ENCODE data around the gene FKBP10.
"Not testable (repeated sequence)": the region's sequence is repeated elsewhere in the genome, so short reads cannot be mapped to it uniquely, and the experiment has no call there.

Gene FKBP10

DNA sequence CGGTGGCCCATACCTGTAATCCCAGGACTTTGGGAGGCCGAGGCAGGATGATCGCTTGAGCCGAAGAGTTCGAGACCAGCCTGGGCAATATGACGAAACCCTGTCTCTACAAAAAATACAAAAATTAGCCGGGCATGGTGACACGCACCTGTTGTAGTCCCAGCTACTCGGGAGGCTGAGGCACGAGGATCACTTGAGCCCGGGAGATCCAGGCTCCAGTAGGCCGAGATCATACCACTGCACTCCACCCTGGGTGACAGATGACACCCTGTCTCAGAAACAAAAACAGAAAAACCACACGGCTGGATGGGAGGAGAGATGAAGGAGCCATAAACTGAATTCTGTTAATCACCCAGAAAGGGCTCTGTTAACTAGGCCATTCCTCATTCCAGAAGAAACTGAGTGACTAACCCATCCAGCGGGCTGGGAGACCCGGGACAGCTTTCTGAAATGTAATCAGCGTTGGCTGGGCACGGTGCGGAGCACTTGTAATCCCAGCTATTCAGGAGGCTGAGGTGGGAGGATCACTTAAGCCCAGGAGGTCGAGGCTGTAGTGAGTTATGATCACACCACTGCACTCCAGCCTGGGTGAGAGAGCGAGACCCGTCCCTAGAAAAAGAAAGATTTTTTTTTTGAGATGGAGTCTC is 23.9 kb downstream of the FKBP10 start:
- in situ Hi-C loops (cut with MboI; ENCODE audit: low sequenced_read_pairs) = no loop called here

DNA sequence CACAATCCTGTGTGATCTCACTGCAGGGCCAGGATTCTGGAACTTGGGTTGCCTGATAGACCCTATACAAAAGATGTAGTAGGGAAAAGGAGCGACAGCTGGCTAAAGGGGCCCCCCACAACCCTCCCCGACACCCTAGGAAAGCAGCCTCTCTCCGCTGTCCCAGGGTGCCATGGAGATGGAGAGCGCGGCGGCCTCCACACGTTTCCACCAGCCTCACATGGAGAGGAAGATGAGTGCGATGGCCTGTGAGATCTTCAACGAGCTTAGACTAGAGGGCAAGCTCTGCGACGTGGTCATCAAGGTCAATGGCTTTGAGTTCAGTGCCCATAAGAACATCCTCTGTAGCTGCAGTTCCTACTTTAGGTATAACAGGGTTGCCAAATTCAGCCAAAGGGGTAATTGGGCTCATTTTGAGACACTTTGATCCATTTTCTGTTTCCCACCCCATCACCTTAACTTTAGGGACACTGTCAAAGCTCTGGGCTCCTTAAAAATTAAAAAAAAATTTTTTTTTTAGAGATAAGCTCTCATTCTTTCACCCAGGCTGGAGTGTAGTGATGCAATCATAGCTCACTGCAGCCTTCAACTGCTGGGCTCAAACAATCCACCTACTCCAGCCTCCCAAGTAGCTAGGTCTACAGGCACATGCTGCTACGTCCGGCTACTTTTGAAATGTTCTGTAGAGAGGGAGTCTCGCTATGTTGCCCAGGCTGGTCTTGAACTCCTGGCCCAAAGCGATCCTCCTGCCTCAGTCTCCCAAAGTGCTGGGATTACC is 25.1 kb downstream of the FKBP10 start, which contains the start of gene KLHL10:
KLHL10 (plus strand) TSS at position 65 of the 778 bp plus-strand sequence; CDS start at position 173, 108 bp downstream.
- in situ Hi-C loops (cut with MboI; ENCODE audit: low sequenced_read_pairs) = no loop called here

DNA sequence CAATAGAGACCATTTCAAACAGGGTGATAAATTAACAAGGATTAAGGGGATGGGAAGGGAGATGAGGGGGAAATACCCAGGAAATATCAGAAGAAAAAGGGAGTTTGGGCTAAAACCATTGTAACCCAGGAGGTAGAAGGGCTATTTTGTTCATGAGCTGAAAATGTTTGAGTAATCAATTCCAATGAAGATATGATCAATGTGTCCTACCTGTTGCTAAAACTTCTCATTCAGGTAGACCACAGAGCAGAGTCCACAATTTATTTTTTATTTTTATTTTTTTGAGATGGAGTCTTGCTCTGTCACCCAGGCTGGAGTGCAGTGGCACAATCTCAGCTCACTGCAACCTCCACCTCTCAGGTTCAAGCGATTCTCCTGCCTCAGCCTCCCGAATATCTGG is 26.6 kb downstream of the FKBP10 start:
- in situ Hi-C loops (cut with MboI; ENCODE audit: low sequenced_read_pairs) = not testable (repeated sequence)

DNA sequence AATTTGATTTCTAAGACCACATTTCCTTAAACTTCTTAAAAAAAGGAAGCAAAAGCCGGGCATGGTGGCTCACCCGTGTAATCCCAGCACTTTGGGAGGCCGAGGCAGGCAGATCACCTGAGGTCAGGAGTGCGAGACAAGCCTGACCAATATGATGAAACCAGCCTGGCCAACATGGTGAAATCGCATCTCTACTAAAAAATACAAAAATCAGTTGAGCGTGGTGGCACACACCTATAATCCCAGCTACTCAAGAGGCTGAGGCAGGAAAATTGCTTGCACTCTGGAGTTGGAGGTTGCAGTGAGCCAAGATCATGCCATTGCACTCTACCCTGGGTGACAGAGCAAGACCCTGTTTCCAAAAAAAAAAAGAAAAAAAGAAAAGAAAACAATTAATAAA is 28.0 kb downstream of the FKBP10 start:
- in situ Hi-C loops (cut with MboI; ENCODE audit: low sequenced_read_pairs) = not testable (repeated sequence)

DNA sequence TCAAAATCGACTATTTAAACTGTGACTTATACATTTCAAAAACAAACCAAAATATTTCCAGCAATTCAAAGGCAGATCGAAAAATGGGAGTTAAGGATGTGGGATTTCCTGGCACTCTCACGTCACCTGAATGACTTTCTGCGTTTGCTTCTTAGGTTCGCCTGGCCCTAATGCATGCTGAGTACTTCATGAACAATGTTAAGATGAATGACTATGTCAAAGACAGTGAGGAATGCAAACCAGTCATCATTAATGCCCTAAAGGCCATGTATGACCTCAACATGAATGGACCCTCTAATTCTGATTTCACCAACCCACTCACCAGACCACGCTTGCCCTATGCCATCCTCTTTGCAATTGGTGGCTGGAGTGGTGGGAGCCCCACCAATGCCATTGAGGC is 32.2 kb downstream of the FKBP10 start:
- in situ Hi-C loops (cut with MboI; ENCODE audit: low sequenced_read_pairs) = no loop called here

DNA sequence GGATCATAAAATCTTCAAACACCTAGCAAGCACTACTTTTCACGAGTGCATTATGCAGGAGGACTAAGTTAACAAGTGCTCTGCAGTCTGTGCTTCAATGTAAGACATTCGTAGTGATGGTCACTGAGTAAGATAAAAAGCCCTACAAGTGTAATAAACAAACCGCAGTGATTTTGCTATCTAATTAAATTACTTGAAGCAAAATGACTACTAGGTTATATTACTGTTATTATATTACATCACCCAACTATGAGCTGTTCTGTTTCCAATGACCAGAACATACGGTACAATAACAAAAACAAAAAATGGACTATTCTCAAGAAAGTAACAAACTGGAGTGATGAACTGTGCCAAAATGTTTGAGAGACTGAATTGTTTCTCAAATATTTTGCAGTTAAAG is 36.0 kb downstream of the FKBP10 start:
- in situ Hi-C loops (cut with MboI; ENCODE audit: low sequenced_read_pairs) = no loop called here

DNA sequence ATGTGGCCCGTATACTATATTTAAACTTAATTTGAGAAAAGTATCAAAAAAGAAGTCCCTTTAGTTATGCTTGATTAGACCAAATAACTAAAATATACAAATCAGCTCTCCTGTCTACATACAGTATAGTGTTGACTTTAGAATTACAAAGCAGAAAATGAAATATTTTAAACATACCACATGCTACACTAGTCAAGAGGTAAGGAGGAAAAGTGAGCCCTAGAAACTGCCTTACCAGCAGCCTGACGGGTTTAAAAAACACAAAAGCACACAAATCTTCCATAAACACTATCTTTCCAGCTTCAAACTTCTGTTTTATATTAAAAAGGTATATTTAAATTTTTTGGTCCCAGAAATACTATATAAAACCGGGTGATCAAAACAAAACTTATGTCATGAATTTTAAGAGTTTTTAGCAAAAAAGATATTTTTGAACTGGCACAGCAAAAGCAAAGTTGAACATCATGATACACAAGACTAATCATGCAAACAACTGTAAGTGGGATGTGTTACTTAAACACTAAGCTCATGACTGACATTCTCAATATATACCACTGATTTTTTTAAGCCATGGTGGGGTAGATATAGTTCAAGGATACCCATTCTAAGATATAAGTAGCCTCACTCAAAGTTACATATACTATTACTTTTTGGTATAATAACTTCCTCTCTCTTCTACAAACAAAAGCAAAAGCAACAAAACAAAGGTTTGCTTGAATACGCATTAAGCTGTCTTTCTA is 36.6 kb downstream of the FKBP10 start:
- in situ Hi-C loops (cut with MboI; ENCODE audit: low sequenced_read_pairs) = no loop called here

DNA sequence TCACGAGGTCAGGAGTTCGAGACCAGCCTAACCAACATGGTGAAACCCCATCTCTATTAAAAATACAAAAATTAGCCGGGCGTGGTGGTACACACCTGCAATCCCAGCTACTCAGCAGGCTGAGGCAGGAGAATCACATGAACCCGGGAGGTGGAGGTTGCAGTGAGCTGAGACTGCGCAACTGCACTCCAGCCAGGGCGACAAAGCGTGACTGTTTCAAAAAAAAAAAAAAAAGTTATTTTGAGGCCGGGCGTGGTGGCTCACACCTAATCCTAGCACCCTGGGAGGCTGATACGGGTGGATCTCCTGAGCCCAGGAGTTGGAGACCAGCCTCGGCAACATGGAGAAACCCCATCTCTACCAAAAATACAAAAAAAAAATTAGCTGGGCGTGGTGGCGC is 38.6 kb downstream of the FKBP10 start:
- in situ Hi-C loops (cut with MboI; ENCODE audit: low sequenced_read_pairs) = not testable (repeated sequence)

DNA sequence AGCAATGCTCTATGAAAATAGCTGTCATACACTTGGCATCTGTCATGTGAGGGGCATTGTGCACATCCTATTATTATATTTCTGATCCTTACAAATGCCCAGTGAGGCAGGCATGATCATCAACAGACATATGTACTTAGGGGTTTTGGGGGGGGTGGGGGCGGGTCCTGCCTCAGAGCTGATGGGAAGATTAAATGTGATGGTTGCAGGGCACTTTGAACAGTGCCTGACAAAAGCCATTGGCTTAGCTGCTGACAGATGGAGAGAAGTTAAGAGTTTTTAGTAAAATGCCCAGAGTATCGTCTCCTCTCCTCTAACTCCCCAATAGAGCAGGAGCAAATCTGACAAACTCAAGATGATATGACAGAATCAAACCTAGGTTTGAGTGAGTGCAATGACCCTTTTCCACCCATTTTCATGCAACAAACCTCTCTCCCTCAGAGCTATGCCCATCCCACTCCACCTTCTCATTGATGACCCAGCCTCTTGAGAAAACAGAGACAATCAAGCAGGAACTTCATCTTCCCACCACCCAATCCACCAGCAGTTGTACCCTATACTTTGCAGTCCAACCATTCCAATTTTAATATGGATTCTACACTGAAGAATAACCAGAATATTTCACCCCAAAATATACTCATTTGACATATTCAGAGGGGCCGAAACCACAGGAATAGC is 47.6 kb downstream of the FKBP10 start:
- in situ Hi-C loops (cut with MboI; ENCODE audit: low sequenced_read_pairs) = no loop called here

DNA sequence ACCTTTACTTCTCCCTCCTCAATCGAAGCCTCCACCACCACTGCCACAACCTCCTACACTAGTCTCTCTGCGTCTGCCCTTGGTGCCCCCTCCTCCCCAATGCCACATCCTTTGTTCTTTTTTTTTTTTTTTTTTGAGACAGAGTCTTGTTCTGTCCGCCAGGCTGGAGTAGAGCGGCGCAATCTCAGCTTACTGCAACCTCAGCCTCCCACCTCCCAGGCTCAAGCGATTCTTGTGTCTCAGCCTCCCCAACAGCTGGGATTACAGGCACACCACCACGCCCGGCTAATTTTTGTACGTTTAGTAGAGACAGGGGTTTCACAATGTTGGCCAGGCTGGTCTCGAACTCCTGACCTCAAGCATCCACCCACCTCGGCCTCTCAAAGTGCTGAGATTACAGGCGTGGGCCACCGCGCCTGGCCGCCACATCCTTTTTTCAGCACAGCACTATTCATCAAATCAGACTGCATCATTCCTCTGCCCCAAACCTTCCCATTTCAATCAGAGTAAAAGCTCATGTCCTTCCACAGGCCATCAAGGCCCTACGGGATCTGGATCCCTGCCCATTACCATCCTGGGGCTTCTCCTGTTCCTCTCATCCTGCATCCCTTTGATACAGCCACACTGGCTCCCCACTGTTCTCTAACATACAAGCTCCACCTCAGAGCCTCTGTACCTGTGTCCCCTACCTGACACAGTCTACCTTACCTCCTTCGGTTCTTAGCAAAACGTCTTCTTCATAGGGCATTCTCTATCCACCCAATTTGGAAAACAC is 50.5 kb downstream of the FKBP10 start:
- in situ Hi-C loops (cut with MboI; ENCODE audit: low sequenced_read_pairs) = no loop called here

DNA sequence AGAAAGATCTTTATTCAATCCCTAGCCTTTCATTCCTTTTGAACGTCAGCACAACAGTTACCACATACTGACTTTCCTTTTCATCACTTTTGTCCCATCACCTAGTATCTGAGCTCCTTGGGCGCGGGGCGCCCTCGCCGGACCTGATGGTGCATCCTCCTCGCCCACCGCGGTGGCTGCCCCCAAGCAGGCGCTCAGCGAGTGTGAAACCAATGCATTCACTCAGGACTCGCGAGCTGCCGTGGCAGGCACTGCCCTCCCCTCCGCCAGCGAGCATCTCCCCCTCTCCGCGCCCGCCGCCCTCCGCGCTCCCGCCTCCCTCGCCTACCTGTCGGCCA is 51.7 kb downstream of the FKBP10 start:
- in situ Hi-C loops (cut with MboI; ENCODE audit: low sequenced_read_pairs) = no loop called here

DNA sequence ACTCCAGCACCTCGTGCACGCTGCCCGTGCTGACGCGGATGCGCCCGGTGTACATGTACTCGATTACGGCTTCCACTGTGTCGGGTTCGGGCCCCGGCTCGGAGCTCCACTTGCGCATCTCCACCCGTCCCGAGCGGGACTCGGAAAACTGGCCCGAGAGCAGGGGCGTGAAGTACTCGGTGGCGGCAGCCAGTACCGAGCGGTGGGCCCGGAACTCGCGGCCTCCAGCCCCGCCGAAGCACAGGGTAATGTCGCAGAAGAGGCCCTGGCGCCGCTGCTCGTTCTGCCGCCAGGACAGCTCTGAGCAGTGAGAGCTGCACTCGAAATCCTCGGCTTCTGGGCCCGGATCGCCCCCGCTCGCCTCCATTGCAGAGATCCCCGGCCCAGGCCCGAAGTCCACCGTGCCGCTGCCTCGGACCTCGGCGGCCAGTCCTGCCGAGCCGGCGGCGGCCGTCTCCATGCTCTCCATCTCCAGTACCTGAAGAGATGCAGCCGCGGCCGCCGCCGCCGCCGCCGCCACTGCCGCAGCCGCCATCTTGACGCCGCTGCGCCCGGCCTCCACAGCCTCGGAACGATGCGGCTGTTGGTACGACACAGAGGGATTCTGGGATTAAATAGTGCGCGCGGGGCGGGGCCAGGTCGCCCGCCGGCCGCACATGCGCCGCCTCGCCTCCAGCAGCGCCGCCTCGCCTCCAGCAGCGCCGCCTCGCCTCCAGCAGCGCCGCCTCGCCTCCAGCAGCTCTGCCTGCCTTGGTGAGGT is 52.2 kb downstream of the FKBP10 start, which contains the start of gene KLHL11:
KLHL11 (minus strand) TSS at position 588 of the 760 bp plus-strand sequence; CDS start at position 535, 53 bp downstream.
- in situ Hi-C loops (cut with MboI; ENCODE audit: low sequenced_read_pairs) = no loop called here

DNA sequence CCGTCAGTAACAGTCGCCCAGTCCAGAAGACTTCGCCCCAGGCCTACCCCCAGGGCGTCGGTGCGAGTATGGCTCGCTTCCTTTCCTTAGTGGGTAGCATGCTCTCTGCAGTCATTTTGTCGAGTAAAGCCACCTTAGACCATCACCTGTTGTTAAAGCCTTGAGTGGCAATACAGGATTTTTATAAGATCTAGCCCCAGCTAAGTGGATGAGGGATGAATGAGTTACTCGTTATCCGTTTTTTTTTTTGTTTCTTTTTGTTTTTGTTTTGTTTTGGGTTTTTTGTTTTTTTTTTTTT is 52.7 kb downstream of the FKBP10 start:
- in situ Hi-C loops (cut with MboI; ENCODE audit: low sequenced_read_pairs) = no loop called here

DNA sequence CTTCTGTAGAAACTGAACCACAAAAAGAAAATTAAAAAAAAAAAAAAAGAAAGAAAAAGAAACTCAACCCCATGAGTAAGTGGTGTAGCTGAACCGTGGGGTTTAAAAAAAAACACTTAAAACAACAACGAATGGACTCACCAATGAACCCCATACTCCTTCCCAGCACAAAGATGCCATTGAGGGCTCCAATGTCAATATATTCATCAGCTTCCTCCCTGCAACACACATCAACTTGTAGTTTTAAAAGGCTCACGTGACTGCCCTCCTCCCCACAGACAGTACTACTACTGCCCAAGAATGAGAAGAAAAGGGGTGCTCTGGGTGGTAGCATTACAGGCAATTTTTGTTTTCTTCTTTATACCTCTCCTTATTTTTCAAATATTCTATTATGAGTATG is 55.8 kb downstream of the FKBP10 start:
- in situ Hi-C loops (cut with MboI; ENCODE audit: low sequenced_read_pairs) = no loop called here

DNA sequence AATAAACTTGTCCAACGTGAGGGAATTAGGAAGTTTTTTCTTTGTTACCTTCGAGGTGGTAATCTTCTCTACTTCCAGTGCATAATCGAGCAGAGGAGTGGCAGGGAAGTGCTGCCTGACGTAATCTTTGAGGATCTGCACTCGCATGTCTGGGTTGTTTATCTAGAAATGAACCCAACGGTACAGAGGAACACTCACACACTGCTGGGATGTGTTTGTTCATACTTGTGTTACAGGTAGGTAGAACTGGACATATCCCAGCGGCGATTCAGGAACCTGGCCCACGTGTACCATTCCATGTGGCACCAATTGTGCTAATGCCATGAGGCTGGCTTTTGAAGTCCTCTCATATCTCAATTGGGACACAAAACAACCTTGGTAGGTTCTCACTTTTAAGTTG is 56.6 kb downstream of the FKBP10 start:
- in situ Hi-C loops (cut with MboI; ENCODE audit: low sequenced_read_pairs) = no loop called here

DNA sequence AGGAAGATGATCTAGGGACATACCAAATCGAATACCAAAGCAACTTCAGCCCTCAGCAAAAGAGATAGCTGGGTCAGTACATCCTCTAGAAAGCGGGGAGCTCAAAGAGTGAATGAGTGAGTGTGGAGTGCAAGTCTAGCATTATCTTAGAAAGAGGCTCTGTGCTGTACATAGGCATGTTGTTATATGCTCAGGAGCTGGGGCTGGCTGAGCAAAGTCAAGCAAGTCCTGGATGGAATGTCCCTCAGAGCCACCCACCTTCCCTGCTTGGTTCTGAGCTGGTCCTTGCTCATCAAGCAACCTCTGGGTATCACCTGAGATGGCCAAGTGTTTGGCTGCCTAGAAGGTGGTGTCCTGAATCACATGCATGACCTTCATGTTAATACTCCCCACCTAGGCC is 57.3 kb downstream of the FKBP10 start:
- in situ Hi-C loops (cut with MboI; ENCODE audit: low sequenced_read_pairs) = no loop called here

DNA sequence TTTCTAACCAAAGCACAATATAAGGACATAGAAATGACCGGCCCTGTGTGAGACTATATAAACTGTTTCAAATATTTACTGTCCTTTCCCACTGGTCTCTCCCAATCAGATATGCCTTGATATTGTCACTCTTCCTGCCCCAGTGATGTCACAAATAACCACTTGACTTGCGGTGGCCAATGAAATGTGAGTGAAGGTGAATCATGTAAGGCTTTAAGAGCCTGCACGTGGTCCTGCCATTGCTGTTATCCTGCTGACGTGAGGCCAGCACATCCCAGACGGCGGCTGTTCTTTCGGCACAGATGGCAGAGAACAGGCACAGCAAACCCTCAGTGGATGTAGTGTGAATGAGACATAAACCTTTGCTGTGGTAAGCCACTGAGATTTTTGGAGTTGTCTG is 57.8 kb downstream of the FKBP10 start:
- in situ Hi-C loops (cut with MboI; ENCODE audit: low sequenced_read_pairs) = no loop called here

DNA sequence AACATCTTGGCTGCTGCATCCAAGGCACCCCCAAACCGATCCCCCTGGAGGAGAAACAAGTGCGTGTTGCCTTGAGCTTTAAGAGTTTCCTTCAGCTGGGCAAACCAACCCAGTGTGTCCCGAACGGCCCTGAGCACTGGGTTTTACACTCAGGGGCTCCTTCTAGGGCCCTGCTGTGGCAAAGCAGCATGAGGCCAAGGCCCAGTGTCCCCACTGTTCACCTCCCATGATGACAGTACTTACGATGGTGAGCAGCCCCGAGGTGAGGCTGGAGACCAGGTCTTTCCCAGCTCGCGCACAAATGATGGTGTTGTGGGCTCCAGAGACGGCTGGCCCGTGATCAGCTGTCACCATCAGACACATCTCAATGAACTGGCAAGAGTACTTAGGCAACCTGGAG is 59.0 kb downstream of the FKBP10 start:
- in situ Hi-C loops (cut with MboI; ENCODE audit: low sequenced_read_pairs) = no loop called here
